Activated CD8-positive, alpha-beta T cell treated with anti-CD3 and anti-CD28 coated beads, Interleukin-2, amount 10 ng/mL, durations not matched to agents 7 days and 5 days (primary cell): ENCODE measurements around the gene CARD9. TPM values are rescaled to one million over a fixed set of nuclear protein-coding genes. Genes with fewer than 3 reads are reported as not detected.
"Not testable (repeated sequence)": the region's sequence is repeated elsewhere in the genome, so short reads cannot be mapped to it uniquely, and the experiment has no call there.

Source experiments
- ATAC-seq: fragments of 150-1000 bp; cut with Tn5 transposase; one replicate; pipeline ENCODE4 v1.10.0; 2021; ENCODE audit warnings: moderate library complexity
- CTCF ChIA-PET: fragments of 350-600 bp; sonication (Branson Sonifier 250); formaldehyde crosslinking; loops from one replicate; lab custom pipeline; 2021; ENCODE audit warnings: antibody characterized with exemption; lab: Charles Lee
- POLR2A ChIA-PET: fragments of 350-600 bp; sonication (Branson Sonifier 250); formaldehyde crosslinking; loops from one replicate; lab custom pipeline; 2021; ENCODE audit warnings: antibody characterized with exemption; lab: Charles Lee
- DNase-seq: peaks from one replicate; pipeline ENCODE4 v3.0.0-alpha.2; 2020
- H3K27ac Mint-ChIP-seq: one replicate; pipeline ENCODE4 v1.8.0; 2021; ENCODE audit warnings: mild to moderate bottlenecking, mixed read lengths
- H3K27me3 Mint-ChIP-seq: one replicate; pipeline ENCODE4 v1.8.0; 2021; ENCODE audit warnings: low read depth, mixed read lengths
- H3K36me3 Mint-ChIP-seq: one replicate; pipeline ENCODE4 v1.8.0; 2021; ENCODE audit warnings: low read depth, mixed read lengths
- H3K4me1 Mint-ChIP-seq: one replicate; pipeline ENCODE4 v1.8.0; 2021; ENCODE audit warnings: low read depth, mixed read lengths
- H3K4me3 Mint-ChIP-seq: one replicate; pipeline ENCODE4 v1.8.0; 2021; ENCODE audit warnings: mild to moderate bottlenecking, mixed read lengths
- H3K9me3 Mint-ChIP-seq: one replicate; pipeline ENCODE4 v1.8.0; 2022; ENCODE audit warnings: mixed read lengths; ENCODE audit not compliant: insufficient read depth
- total RNA-seq, 2 experiments: library from RNA; stranded (reverse); gene quantifications; one replicate each; pipeline ENCODE4 v1.2.3, GENCODE V29; 2021

CARD9 gene
- total RNA-seq, 2 experiments from 2014 or later = 1.3 to 1.4 TPM

DNA sequence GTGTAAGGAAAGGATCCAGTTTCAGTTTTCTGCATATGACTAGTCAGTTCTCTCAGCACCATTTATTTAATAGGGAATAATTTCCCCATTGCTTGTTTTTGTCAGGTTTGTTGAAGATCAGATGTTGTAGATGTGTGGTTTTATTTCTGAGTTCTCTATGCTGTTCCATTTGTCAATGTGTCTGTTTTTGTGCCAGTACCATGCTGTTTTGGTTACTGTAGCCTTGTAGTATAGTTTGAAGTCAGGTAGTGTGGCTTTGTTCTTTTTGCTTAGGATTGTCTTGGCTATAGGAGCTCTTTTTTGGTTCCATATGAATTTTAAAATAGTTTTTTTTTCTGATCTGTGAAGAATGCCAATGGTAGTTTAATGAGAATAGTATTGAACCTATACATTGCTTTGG is 52.5 kb downstream of the CARD9 start:
- CTCF ChIA-PET, H3K36me3 Mint-ChIP-seq, H3K4me3 Mint-ChIP-seq, H3K4me1 Mint-ChIP-seq, ATAC-seq, DNase-seq, H3K9me3 Mint-ChIP-seq, H3K27ac Mint-ChIP-seq, H3K27me3 Mint-ChIP-seq, POLR2A ChIA-PET: not testable (repeated sequence)

DNA sequence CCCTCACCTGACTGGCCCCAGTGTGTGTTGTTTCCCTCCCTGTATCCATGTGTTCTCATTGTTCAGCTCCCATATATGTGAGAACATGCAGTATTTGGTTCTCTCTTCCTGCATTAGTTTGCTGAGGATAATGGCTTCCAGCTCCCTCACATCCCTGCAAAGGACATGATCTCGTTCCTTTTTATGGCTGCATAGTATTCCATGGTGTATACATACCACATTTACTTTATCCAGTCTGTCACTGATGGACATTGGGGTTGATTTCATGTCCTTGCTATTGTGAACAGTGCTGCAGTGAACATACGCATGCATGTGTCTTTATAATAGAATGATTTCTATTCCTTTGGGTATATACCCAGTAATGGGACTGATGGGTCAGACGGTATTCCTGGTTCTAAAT is 53.5 kb downstream of the CARD9 start:
- POLR2A ChIA-PET, H3K27ac Mint-ChIP-seq, H3K27me3 Mint-ChIP-seq, ATAC-seq, DNase-seq, CTCF ChIA-PET, H3K36me3 Mint-ChIP-seq, H3K4me1 Mint-ChIP-seq, H3K4me3 Mint-ChIP-seq: not testable (repeated sequence)
- H3K9me3 Mint-ChIP-seq = peaks cover 14% of the 10 kb centered on the region

DNA sequence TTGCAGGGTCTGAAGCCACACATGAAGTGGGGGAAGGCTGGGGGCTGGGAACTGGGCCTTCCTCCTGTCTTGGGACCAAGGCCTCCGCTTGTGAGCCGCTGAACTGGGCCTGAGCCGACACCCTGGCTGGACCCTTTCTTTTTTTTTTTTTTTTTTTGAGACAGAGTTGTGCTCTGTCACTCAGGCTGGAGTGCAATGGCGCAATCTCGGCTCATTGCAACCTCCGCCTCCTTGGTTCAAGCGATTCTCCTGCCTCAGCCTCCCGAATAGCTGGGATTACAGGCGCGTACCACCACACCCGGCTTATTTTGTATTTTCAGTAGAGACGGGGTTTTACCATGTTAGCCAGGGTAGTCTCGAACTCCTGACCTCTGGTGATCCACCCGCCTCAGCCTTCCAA is 54.2 kb downstream of the CARD9 start:
- H3K4me1 Mint-ChIP-seq, H3K4me3 Mint-ChIP-seq, POLR2A ChIA-PET, H3K27me3 Mint-ChIP-seq, CTCF ChIA-PET, ATAC-seq, H3K27ac Mint-ChIP-seq, DNase-seq: not testable (repeated sequence)
- Mint-ChIP-seq H3K36me3 (peaks cover 11% of the 10 kb centered on the region), H3K9me3 (peaks cover 19% of the 10 kb centered on the region)

DNA sequence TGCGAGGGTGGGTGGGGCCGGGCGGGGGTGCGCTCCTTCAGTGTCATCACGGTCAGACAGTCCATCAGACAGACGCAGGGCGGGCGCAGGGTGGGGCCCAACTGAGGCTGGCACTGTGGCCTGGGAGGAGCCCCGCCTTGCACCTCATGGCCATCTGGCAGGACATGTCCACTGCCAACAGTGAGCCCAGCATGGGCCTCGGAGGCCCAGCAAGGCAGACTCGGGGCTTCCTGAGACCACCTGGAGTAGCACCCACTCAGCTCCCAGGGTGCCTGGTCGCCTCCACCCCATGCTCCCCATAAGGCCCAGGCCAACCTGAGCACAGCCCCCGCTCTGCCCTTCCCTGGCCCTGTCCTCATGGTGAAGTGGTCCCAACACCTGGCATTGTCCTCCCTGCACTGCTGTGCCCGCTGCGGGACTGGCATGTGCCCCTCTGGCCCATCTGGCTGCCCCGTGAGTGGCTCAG is 54.7 kb downstream of the CARD9 start:
- H3K27ac Mint-ChIP-seq = no peak overlapping the region

DNA sequence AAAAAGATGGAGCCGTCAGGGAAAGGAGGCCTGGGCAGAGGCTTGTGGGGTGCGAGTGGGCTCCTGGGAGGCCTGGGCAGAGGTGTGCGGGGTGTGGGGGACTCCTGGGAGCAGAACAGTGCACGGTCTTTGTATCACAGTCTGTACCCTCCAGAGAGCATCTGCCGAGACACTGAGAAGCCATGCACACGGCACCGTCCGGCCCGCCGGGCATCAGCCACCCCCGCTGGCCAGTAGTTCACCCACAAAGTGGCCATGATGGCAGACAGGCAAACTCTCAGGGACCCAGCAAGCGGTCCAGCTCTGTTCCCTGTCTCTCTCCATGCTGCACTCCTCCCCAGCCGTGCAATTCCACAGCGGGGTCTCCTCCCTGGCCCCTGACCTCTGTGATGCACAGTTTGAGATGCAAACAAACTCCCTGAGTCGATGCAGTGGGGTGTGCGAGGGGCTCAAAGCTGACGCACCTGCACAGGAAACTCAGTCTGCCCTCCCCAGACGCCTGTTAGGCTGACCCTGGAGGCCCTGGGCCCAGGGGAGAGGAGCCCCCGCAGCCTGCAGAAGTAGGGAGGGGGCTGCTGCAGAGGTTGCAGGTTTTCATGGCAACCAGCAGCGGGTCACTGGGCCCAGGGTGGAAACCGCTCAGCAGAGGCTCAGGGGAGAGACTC is 55.2 kb downstream of the CARD9 start:
- H3K4me1 Mint-ChIP-seq = peaks cover 6% of the 10 kb centered on the region
- H3K36me3 Mint-ChIP-seq = peaks cover 11% of the 10 kb centered on the region
- DNase-seq = no peak
- no peak overlapping the region for H3K4me3 Mint-ChIP-seq
- peaks cover 19% of the 10 kb centered on the region for H3K9me3 Mint-ChIP-seq
- no peak for ATAC-seq
- ChIA-PET CTCF (no interaction called here), POLR2A (no interaction called here)
- H3K27me3 Mint-ChIP-seq = peaks cover 7% of the 10 kb centered on the region
- no peak overlapping the region for H3K27ac Mint-ChIP-seq

More for the DNA sequence above, 54.7 kb downstream of the CARD9 start:
- peaks cover 11% of the 10 kb centered on the region for H3K36me3 Mint-ChIP-seq
- ChIA-PET POLR2A (no interaction called here), CTCF (no interaction called here)
- H3K4me1 Mint-ChIP-seq = peaks cover 6% of the 10 kb centered on the region
- DNase-seq (no peak), ATAC-seq (no peak)
- H3K27me3 Mint-ChIP-seq = peaks cover 7% of the 10 kb centered on the region
- peaks cover 19% of the 10 kb centered on the region for H3K9me3 Mint-ChIP-seq
- no peak overlapping the region for H3K4me3 Mint-ChIP-seq

DNA sequence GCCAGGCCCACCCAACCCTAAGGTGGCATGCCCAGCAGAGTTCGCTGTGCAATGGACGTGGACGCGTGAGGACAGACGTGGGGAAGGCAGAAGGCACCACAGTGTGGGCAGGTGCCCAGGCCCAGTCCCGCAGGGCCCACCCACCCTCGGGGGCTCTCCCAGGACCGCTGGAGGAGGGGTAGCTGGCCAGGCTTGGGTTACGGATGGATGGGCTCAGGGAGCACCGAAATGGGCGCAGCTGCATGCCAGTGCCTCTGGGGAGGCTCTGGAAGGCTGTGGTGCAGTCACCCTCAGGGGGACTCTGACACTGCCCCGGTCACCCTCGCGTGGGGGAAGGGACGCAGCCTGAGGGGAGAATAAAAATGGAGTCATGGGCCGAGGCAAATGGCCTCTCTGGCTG is 55.8 kb downstream of the CARD9 start:
- peaks cover 19% of the 10 kb centered on the region for H3K9me3 Mint-ChIP-seq
- H3K27ac Mint-ChIP-seq = no peak overlapping the region
- peaks cover 6% of the 10 kb centered on the region for H3K4me1 Mint-ChIP-seq
- H3K27me3 Mint-ChIP-seq = peaks cover 7% of the 10 kb centered on the region
- ChIA-PET POLR2A (no interaction called here), CTCF (no interaction called here)
- peaks cover 11% of the 10 kb centered on the region for H3K36me3 Mint-ChIP-seq
- ATAC-seq (no peak), DNase-seq (no peak)
- no peak overlapping the region for H3K4me3 Mint-ChIP-seq

DNA sequence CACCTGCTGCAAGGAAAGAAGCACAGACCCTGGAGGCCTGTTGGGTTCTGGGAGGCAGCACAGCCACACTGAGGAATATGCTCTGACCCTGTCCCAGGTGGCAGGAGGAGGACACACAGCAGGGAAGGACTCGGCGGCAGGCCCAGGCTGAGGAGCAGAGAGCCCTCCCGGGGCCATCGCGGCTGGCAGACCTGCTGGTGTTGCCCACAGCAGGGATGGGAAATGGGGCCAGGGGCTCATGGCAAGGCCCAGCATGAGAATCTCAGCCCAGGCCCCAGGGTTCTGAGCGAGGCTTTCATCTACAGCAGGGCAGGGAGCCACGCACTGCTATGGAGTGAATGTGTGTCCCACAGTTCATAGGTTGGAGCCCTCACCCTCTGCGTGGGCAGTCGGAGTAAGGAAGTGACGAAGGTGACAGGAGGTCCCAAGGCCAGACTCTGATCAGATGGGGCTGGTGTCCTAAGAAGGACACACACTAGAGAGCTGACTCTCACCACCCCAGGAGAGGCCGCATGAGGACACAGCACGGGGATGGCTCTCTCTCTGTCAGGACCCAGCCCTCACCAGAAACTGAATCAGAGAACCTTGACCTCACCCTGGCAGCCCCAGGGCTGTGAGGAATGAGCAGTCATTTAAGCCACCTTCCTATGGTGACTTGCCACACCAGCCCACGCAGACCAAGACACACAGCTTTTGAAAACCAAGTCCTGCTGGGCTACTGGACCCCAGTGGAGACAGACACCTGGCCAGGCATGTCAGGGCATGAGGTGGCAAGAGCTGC is 56.4 kb downstream of the CARD9 start:
- ATAC-seq = no peak
- CTCF ChIA-PET = no interaction called here
- Mint-ChIP-seq H3K36me3 (peaks cover 11% of the 10 kb centered on the region), H3K4me1 (peaks cover 6% of the 10 kb centered on the region), H3K9me3 (peaks cover 19% of the 10 kb centered on the region), H3K27me3 (peaks cover 6% of the 10 kb centered on the region), H3K27ac (no peak overlapping the region), H3K4me3 (no peak overlapping the region)
- no peak for DNase-seq
- POLR2A ChIA-PET = no interaction called here

DNA sequence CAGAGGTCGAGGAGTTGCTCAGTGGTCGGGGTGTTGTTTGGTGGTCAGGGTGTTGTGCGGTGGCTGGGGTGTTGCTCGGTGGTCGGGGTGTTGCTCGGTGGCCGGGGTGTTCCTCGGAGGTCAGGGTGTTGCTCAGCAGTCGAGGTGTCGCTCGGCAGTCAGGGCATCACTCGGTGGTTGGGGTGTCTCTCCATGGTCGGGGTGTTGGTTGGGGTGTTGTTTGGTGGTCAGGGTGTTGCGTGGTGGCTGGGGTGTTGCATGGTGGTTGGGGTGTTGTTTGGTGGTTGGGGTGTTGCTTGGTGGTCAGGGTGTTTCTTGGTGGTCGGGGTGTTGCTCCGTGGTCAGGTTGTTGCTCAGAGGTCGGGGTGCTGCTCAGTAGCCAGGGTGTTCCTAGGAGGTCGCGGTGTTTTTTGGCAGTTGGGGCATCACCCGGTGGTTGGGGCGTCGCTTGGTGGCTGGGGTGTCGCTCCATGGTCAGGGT is 57.2 kb downstream of the CARD9 start:
- ATAC-seq (peak; percentile 18), DNase-seq (no peak)
- ChIA-PET POLR2A (no interaction called here), CTCF (no interaction called here)
- Mint-ChIP-seq H3K36me3 (peaks cover 11% of the 10 kb centered on the region), H3K9me3 (peaks cover 19% of the 10 kb centered on the region), H3K4me3 (no peak overlapping the region), H3K27ac (peak overlapping the region; percentile 61), H3K27me3 (peaks cover 5% of the 10 kb centered on the region), H3K4me1 (peaks cover 6% of the 10 kb centered on the region)

DNA sequence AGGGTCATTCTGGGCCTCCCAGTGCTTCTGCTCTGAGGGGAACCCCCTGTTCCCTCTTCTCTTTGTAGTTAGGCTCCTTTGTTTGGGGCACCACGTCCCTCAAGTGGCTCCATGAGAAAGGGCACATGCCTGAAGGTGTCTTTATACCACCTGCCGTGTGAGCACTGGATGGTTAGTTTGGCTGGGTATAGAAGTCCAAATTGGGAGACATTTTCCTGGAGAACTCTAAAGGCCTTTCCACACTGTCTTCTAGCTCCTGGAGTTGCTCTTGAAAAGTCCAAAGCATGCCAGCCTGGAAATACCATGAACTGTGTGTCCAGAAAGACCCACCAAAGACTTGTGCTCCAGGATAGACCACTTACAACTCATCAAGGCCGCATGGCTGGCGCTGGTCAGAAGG is 58.5 kb downstream of the CARD9 start:
- peaks cover 11% of the 10 kb centered on the region for H3K36me3 Mint-ChIP-seq
- H3K4me1 Mint-ChIP-seq = peaks cover 6% of the 10 kb centered on the region
- DNase-seq (no peak), ATAC-seq (no peak)
- H3K27me3 Mint-ChIP-seq = no peaks in the 10 kb centered on the region
- peaks cover 19% of the 10 kb centered on the region for H3K9me3 Mint-ChIP-seq
- ChIA-PET CTCF (no interaction called here), POLR2A (no interaction called here)
- H3K4me3 Mint-ChIP-seq = no peak overlapping the region
- H3K27ac Mint-ChIP-seq = no peak overlapping the region

DNA sequence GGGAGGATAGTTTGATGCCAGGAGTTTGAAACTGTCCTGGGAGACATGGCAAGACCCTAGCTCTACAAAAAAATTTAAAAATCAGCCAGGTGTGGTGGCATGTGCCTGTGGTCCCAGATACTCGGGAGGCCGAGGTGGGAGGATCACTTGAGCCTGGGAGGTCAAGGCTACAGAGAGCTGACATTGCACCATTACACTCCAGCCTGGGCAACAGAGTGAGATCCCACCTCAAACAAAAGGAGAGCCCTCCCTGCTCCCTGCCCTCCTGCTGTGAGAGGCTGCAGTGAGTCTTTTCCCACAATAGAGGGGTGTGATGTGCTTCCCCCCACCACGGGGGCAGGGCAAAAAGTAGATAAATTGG is 59.4 kb downstream of the CARD9 start:
- ChIA-PET POLR2A (no interaction called here), CTCF (interaction anchor here (1.3 to 2.1 kb wide), 2 partner anchors 49 to 126 kb away, joined by 3 to 8 read pairs; partner anchors contain the start of genes DNLZ and INPP5E)
- Mint-ChIP-seq H3K4me3 (no peak overlapping the region), H3K27ac (no peak overlapping the region), H3K9me3 (peaks cover 19% of the 10 kb centered on the region), H3K27me3 (no peaks in the 10 kb centered on the region), H3K4me1 (peaks cover 6% of the 10 kb centered on the region), H3K36me3 (peaks cover 11% of the 10 kb centered on the region)
- DNase-seq = no peak
- no peak for ATAC-seq
